Astrocyte (in vitro differentiated cells and primary cell): Measurements from ENCODE around the gene RUNDC1. TPM values are rescaled to one million over a fixed set of nuclear protein-coding genes. Genes with fewer than 3 reads are reported as not detected.
"Not testable (repeated sequence)": the region's sequence is repeated elsewhere in the genome, so short reads cannot be mapped to it uniquely, and the experiment has no call there.

ENCODE experiments used
- DNase-seq: peaks from one replicate; pipeline ENCODE4 v3.0.0-alpha.2; 2010; ENCODE audit warnings: low read depth
- FAIRE-seq: peaks from 2 replicates; lab custom pipeline; 2011; peaks lifted over from hg19 to GRCh38; lab: Jason Lieb, UNC
- H2AFZ ChIP-seq: 2 replicates; pipeline ENCODE4 v1.6.0; 2012; ENCODE audit warnings: low read depth, low read length, inconsistent platforms
- H3K27ac ChIP-seq: 2 replicates; pipeline ENCODE4 v1.5.1; 2011; ENCODE audit warnings: low read depth, low read length, inconsistent platforms
- H3K27me3 ChIP-seq: 2 replicates; pipeline ENCODE4 v1.6.0; 2011; ENCODE audit warnings: low read length, inconsistent platforms; ENCODE audit not compliant: insufficient read depth
- H3K36me3 ChIP-seq: 2 replicates; pipeline ENCODE4 v1.5.1; 2011; ENCODE audit warnings: low read length, inconsistent platforms; ENCODE audit not compliant: insufficient read depth
- H3K4me1 ChIP-seq: 2 replicates; pipeline ENCODE4 v1.5.1; 2011; ENCODE audit warnings: low read length, inconsistent platforms; ENCODE audit not compliant: insufficient read depth
- H3K4me2 ChIP-seq: 2 replicates; pipeline ENCODE4 v1.6.0; 2012; ENCODE audit warnings: low read length, inconsistent platforms
- H3K4me3 ChIP-seq: 2 replicates; pipeline ENCODE4 v1.5.1; 2011; ENCODE audit warnings: low read depth, mild to moderate bottlenecking, low read length, inconsistent platforms; ENCODE audit not compliant: insufficient read depth
- H3K79me2 ChIP-seq: 2 replicates; pipeline ENCODE4 v1.6.0; 2012; ENCODE audit warnings: mild to moderate bottlenecking, low read length, inconsistent platforms; ENCODE audit not compliant: insufficient read depth
- H3K9ac ChIP-seq: 2 replicates; pipeline ENCODE4 v1.6.0; 2012; ENCODE audit warnings: mild to moderate bottlenecking, low read length, inconsistent platforms
- H3K9me3 ChIP-seq: 2 replicates; pipeline ENCODE4 v1.5.1; 2012; ENCODE audit warnings: low read depth, mild to moderate bottlenecking, low read length, inconsistent platforms; ENCODE audit not compliant: insufficient read depth
- H4K20me1 ChIP-seq: 2 replicates; pipeline ENCODE4 v1.6.0; 2012; ENCODE audit warnings: low read length, inconsistent platforms; ENCODE audit not compliant: insufficient read depth
- H3K27ac Mint-ChIP-seq: one replicate; pipeline ENCODE4 v1.8.0; 2021; ENCODE audit warnings: mild to moderate bottlenecking, mixed read lengths; ENCODE audit not compliant: unreplicated experiment
- H3K27me3 Mint-ChIP-seq: one replicate; pipeline ENCODE4 v1.8.0; 2021; ENCODE audit warnings: low read depth, mixed read lengths; ENCODE audit not compliant: unreplicated experiment
- H3K36me3 Mint-ChIP-seq: one replicate; pipeline ENCODE4 v1.8.0; 2021; ENCODE audit warnings: low read depth, mixed read lengths; ENCODE audit not compliant: unreplicated experiment
- H3K4me1 Mint-ChIP-seq: one replicate; pipeline ENCODE4 v1.8.0; 2021; ENCODE audit warnings: low read depth, mixed read lengths; ENCODE audit not compliant: unreplicated experiment
- H3K4me3 Mint-ChIP-seq: one replicate; pipeline ENCODE4 v1.8.0; 2021; ENCODE audit warnings: mild to moderate bottlenecking, moderate library complexity, mixed read lengths; ENCODE audit not compliant: unreplicated experiment
- H3K9me3 Mint-ChIP-seq: one replicate; pipeline ENCODE4 v1.8.0; 2021; ENCODE audit warnings: mild to moderate bottlenecking, mixed read lengths; ENCODE audit not compliant: unreplicated experiment
- EZH2 ChIP-seq: IDR thresholded peaks from 2 replicates; pipeline ENCODE4 v1.6.1; 2012; ENCODE audit warnings: mild to moderate bottlenecking, low read length, inconsistent platforms; ENCODE audit not compliant: insufficient read depth
- total RNA-seq: library from RNA; stranded (reverse); gene quantifications from 2 replicates; pipeline ENCODE4 v1.2.1, GENCODE V29; 2021
- TF ChIP-seq, protein P1 (sequence below): IDR thresholded peaks from 2 replicates; pipeline ENCODE4 v1.5.1; 2011; ENCODE audit warnings: low read depth, mild to moderate bottlenecking, inconsistent platforms, low read length, moderate library complexity; ENCODE audit not compliant: insufficient read depth

RUNDC1 gene
- total RNA-seq, 1 donor from 2014 or later: 13.8 TPM

DNA sequence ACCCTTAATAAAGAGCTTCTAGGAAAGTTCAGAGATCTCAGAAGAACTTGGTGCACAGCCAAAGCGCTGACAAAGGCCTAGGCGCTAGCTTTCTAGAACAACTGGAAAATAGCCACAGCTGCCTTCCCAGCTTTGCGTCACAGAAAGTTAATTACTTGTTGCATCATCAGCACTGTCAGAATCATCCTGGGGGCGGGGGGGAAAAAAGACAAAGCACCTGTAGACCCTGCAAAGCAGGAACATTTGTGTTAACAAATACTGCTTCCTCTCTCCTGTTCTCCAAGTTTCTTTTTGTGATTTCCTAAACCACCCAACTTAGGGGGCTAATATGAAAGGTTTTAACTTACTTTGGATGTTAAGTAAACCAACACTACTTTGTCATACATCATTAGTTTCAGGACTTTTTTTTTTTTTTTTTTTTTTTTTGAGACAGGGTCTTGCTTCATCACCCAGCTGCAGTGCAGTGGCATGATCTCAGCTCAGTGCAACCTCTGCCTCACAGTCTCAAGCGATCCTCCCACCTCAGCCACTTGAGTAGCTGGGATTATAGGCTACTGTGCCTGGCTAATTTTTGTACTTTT, 11.3 kb upstream of the RUNDC1 start:
- H3K27me3 Mint-ChIP-seq: no peaks in the 10 kb centered on the region
- no peak overlapping the region for H3K27ac ChIP-seq
- H3K27ac Mint-ChIP-seq: no peak overlapping the region
- FAIRE-seq: no peak
- H3K4me3 ChIP-seq: no peak overlapping the region
- H2AFZ ChIP-seq: no peak overlapping the region
- H3K4me1 ChIP-seq: no peaks in the 10 kb centered on the region
- TF ChIP-seq EZH2: no peak
- TF ChIP-seq, protein P1, sequence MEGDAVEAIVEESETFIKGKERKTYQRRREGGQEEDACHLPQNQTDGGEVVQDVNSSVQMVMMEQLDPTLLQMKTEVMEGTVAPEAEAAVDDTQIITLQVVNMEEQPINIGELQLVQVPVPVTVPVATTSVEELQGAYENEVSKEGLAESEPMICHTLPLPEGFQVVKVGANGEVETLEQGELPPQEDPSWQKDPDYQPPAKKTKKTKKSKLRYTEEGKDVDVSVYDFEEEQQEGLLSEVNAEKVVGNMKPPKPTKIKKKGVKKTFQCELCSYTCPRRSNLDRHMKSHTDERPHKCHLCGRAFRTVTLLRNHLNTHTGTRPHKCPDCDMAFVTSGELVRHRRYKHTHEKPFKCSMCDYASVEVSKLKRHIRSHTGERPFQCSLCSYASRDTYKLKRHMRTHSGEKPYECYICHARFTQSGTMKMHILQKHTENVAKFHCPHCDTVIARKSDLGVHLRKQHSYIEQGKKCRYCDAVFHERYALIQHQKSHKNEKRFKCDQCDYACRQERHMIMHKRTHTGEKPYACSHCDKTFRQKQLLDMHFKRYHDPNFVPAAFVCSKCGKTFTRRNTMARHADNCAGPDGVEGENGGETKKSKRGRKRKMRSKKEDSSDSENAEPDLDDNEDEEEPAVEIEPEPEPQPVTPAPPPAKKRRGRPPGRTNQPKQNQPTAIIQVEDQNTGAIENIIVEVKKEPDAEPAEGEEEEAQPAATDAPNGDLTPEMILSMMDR: no peak
- H4K20me1 ChIP-seq: no peaks in the 10 kb centered on the region
- no peaks in the 10 kb centered on the region for H3K27me3 ChIP-seq
- no peaks in the 10 kb centered on the region for H3K4me1 Mint-ChIP-seq
- no peak overlapping the region for H3K9ac ChIP-seq
- H3K9me3 ChIP-seq: no peaks in the 10 kb centered on the region
- DNase-seq: no peak
- H3K79me2 ChIP-seq: peaks cover 6% of the 10 kb centered on the region
- H3K9me3 Mint-ChIP-seq: no peaks in the 10 kb centered on the region
- no peaks in the 10 kb centered on the region for H3K36me3 ChIP-seq
- H3K4me2 ChIP-seq: no peak overlapping the region
- peaks cover 3% of the 10 kb centered on the region for H3K36me3 Mint-ChIP-seq
- no peak overlapping the region for H3K4me3 Mint-ChIP-seq

DNA sequence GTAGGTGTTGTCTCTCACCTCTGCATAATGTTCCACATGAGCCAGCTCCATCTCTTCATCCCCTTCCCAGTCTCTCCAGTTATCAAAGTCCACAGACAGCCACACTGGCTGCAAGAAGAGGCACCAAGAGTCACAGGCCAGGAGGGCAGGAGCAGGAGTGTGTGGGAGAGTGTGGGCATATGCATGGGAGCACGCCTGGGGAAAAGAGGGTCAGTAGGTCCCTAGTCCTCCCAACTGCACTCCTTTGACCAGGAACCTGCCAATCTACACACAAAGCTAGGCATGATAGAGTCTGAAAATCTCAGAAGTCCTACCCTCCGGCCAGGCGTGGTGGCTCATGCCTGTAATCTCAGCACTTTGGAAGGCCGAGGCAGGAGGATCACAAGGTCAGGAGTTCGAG, 8.8 kb upstream of the RUNDC1 start:
- H3K9me3 Mint-ChIP-seq: no peaks in the 10 kb centered on the region

DNA sequence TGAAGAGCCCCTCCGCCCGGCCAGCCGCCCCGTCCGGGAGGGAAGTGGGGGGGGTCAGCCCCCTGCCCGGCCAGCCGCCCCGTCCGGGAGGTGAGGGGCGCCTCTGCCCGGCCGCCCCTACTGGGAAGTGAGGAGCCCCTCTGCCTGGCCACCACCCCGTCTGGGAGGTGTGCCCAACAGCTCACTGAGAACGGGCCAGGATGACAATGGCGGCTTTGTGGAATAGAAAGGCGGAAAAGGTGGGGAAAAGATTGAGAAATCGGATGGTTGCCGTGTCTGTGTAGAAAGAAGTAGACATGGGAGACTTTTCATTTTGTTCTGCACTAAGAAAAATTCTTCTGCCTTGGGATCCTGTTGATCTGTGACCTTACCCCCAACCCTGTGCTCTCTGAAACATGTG, 7.0 kb upstream of the RUNDC1 start:
- not testable (repeated sequence) for H3K27me3 ChIP-seq, H3K9ac ChIP-seq, H3K4me3 ChIP-seq, DNase-seq, H3K9me3 Mint-ChIP-seq, H3K4me1 ChIP-seq, H3K79me2 ChIP-seq, H3K27ac ChIP-seq, FAIRE-seq, H2AFZ ChIP-seq, H3K36me3 Mint-ChIP-seq, H3K27me3 Mint-ChIP-seq, H3K9me3 ChIP-seq, H3K4me3 Mint-ChIP-seq, H3K4me1 Mint-ChIP-seq, H4K20me1 ChIP-seq, H3K27ac Mint-ChIP-seq, H3K36me3 ChIP-seq, H3K4me2 ChIP-seq

More for the DNA sequence above, 8.8 kb upstream of the RUNDC1 start:
- H3K27me3 Mint-ChIP-seq: no peaks in the 10 kb centered on the region
- H3K4me2 ChIP-seq: no peak overlapping the region
- H3K9me3 ChIP-seq: no peaks in the 10 kb centered on the region
- no peak for TF ChIP-seq EZH2
- TF ChIP-seq, protein P1: no peak
- H3K4me3 Mint-ChIP-seq: no peak overlapping the region
- DNase-seq: no peak
- no peaks in the 10 kb centered on the region for H3K4me1 ChIP-seq
- no peak overlapping the region for H3K27ac ChIP-seq
- H3K79me2 ChIP-seq: no peaks in the 10 kb centered on the region
- peaks cover 6% of the 10 kb centered on the region for H3K36me3 Mint-ChIP-seq
- no peaks in the 10 kb centered on the region for H3K4me1 Mint-ChIP-seq
- FAIRE-seq: no peak
- H4K20me1 ChIP-seq: no peaks in the 10 kb centered on the region
- no peak overlapping the region for H2AFZ ChIP-seq
- H3K27ac Mint-ChIP-seq: no peak overlapping the region
- H3K27me3 ChIP-seq: no peaks in the 10 kb centered on the region
- no peaks in the 10 kb centered on the region for H3K36me3 ChIP-seq
- no peak overlapping the region for H3K4me3 ChIP-seq
- no peak overlapping the region for H3K9ac ChIP-seq
